Skeletal muscle cell (primary cell): ENCODE results near the gene FGF22.

Experiments
- DNase-seq: peaks from one replicate; pipeline ENCODE4 v3.0.0-alpha.2; 2010; ENCODE audit warnings: low read depth
- H3K4me3 ChIP-seq: 2 replicates; pipeline ENCODE4 v1.5.1; 2011; ENCODE audit warnings: low read depth, mild to moderate bottlenecking, control low read depth, low read length, moderate library complexity

FGF22 gene

GRCh38 chr19:638906-639252 lies 800 bp upstream of the FGF22 start:
- no peak for DNase-seq
- H3K4me3 ChIP-seq: peak overlapping the region; percentile 48

- peak overlapping the region; percentile 33 for H3K4me3 ChIP-seq
- DNase-seq: no peak
Observed at GRCh38 chr19:640161-640558, 481 bp downstream of the FGF22 start.

GRCh38 chr19:640606-641189 lies 1.0 kb downstream of the FGF22 start:
- DNase-seq: no peak
- no peak overlapping the region for H3K4me3 ChIP-seq

GRCh38 chr19:641702-642101 lies 2.0 kb downstream of the FGF22 start:
- no peak overlapping the region for H3K4me3 ChIP-seq
- no peak for DNase-seq

GRCh38 chr19:642767-643727 lies 3.4 kb downstream of the FGF22 start:
- no peak for DNase-seq
- H3K4me3 ChIP-seq: no peak overlapping the region

GRCh38 chr19:643736-644135 lies 4.1 kb downstream of the FGF22 start:
- no peak overlapping the region for H3K4me3 ChIP-seq

GRCh38 chr19:644363-644762 lies 4.7 kb downstream of the FGF22 start:
- no peak for DNase-seq
- no peak overlapping the region for H3K4me3 ChIP-seq

More at GRCh38 chr19:643736-644135, 4.1 kb downstream of the FGF22 start:
- DNase-seq: no peak

GRCh38 chr19:644789-645188 lies 5.1 kb downstream of the FGF22 start:
- no peak overlapping the region for H3K4me3 ChIP-seq
- no peak for DNase-seq

- H3K4me3 ChIP-seq: no peak overlapping the region
- no peak for DNase-seq
Observed at GRCh38 chr19:645912-646778, 6.5 kb downstream of the FGF22 start.

- no peak overlapping the region for H3K4me3 ChIP-seq
Observed at GRCh38 chr19:646779-647565, 7.3 kb downstream of the FGF22 start.

GRCh38 chr19:647566-648284 lies 8.0 kb downstream of the FGF22 start:
- no peak for DNase-seq
- no peak overlapping the region for H3K4me3 ChIP-seq

More at GRCh38 chr19:646779-647565, 7.3 kb downstream of the FGF22 start:
- DNase-seq: no peak

GRCh38 chr19:648305-648704 lies 8.6 kb downstream of the FGF22 start:
- H3K4me3 ChIP-seq: no peak overlapping the region
- no peak for DNase-seq

- no peak overlapping the region for H3K4me3 ChIP-seq
- DNase-seq: no peak
Observed at GRCh38 chr19:648904-649801, 9.5 kb downstream of the FGF22 start.

- no peak for DNase-seq
- H3K4me3 ChIP-seq: no peak overlapping the region
Observed at GRCh38 chr19:650121-650520, 10.4 kb downstream of the FGF22 start.

GRCh38 chr19:651114-651818 lies 11.6 kb downstream of the FGF22 start:
- no peak overlapping the region for H3K4me3 ChIP-seq
- no peak for DNase-seq

GRCh38 chr19:651991-652390 lies 12.3 kb downstream of the FGF22 start:
- no peak for DNase-seq
- no peak overlapping the region for H3K4me3 ChIP-seq
